SW480 (cell line): ENCODE results near the gene MRLN.

Source experiments
- DNase-seq: peaks from one replicate; pipeline ENCODE4 v3.0.0-alpha.2; 2016; ENCODE audit warnings: low spot score

Gene MRLN

DNA sequence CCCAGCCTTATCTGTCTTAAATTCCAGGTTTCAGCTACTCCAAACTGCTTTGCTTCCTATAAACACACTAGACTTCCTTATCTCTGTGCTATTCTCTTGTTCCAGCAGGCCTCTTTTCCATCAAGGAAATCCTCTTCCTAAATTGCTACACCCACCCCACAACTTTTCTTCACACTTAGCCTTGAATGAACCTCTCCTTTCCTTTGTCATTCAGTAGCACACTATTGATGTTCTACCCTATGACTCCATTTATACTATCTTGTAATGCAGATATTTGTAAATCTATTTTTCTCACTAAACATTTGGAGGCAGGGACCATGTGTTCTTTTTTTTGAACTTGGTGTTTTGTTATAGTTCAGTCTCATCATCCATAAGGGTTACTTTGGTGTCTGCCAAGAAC, 47.3 kb downstream of the MRLN start:
- no peak for DNase-seq

GRCh38 chr10:59704630-59705029, 48.6 kb downstream of the MRLN start:
- no peak for DNase-seq

GRCh38 chr10:59702347-59702746, 50.9 kb downstream of the MRLN start:
- no peak for DNase-seq

DNA sequence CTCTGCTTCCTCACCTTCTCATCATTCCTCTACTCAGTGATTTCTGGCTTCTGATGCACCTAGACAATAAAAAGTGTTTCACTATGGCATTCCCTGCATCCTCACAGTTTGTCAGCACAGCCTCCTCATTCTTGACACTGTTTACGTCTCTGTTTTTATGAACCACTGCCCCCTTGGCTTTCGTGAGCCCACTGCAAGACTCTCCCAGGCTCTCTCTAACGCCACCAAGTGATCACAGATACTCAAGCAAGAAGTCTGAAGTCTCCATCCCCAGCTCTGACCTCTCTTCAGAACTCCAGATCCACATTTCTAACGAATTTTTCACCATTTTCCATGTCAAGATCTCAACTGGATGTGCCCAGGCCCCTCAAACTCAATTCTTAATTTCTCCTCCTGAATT, 52.5 kb downstream of the MRLN start:
- DNase-seq = no peak

- DNase-seq = no peak
Measured at GRCh38 chr10:59698326-59698725, 54.9 kb downstream of the MRLN start.

DNA sequence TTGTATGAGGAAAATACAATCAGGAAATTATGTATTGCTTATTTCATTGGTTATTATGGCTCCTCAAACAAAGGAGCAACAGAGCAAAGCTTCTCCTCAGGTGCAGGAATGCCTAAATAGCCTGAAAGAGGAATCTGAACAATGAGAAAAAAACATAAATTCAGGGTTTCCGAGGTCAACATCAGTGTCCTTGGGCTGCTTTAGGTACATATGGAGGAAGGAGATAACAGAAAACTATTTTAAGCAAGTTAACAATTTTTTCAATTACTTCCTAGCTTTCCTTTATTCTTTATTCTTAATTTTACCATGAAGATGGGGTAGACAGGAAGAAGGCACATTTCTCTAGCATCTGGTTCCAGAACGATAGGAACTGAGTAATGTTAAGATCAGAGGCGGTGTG, 57.6 kb downstream of the MRLN start:
- DNase-seq = no peak

DNA sequence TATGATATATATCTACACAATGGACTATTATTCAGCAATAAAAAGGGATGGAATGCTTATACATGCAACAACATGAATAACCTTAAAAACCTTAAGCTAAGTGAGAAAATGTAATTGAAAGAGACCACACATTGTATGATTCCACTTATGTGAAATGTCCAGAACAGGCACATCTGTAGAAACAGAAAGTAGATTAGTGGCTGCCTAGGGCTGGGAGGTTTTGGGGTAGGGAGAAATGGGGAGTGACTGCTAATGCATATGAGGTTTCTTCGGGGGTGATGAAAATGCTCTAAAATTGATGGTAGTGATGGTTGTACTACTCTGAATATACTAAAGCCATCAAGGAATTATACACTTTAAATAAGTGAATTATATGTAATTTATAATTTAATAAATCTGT, 58.3 kb downstream of the MRLN start:
- DNase-seq = no peak

DNA sequence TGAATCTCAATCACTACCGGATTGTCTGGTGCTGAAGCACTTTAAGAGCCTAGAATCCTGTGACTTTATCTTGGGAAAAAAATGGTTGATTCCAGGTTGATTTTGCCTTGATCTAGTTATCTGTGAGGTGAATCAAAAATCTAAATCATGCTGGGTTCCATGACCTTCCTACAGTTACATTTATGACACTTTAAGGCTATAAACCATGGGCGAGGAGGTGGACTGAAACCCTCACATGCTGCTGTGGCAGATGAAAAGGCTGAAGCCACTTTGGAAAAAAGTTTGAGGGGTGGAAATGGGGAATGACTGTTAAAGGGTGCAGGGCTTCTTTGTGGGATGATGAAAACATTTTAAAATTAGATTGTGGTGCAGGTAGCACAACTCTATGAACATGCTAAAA, 61.1 kb downstream of the MRLN start:
- DNase-seq = no peak

GRCh38 chr10:59688921-59689351, 64.3 kb downstream of the MRLN start:
- DNase-seq = no peak

DNA sequence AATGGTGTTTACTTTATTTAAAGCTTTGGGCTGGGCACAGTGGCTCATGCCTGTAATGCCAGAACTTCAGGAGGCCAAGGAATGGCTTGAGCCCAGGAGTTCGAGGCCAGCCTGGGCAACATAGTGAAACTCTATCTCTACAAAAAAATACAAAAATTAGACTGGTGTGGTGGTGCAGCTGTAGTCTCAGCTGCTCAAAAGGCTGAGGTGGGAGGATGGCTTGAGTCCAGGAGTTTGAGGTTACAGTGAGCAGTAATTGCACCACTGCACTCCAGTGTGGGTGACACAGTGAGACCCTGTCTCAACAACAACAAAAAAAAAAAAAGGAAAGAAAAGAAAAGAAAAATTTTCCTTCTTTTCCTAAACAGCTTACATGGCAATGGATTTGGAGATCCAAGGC, 65.6 kb downstream of the MRLN start:
- no peak for DNase-seq
